Peyer's patch (tissue), 4 donors: ENCODE results near the gene ARMC12.
"Not testable (repeated sequence)": the region's sequence is repeated elsewhere in the genome, so short reads cannot be mapped to it uniquely, and the experiment has no call there.

ENCODE experiments used
- CTCF ChIP-seq, 6 experiments: fragments of 450-650 bp in 4 of 6; fragments of 200-600 bp in 2 of 6; sonication (generic) in 1 of 6; IDR thresholded peaks; one replicate each; pipeline ENCODE4 v1.5.1; 2017 to 2019; ENCODE audit warnings: antibody characterized with exemption in 6 of 6, mild to moderate bottlenecking in 3 of 6, moderate library complexity in 1 of 6
- POLR2A ChIP-seq, 2 donors: fragments of 450-650 bp; IDR thresholded peaks; one replicate each; pipeline ENCODE4 v1.5.1; 2017; ENCODE audit warnings: antibody characterized with exemption in 2 of 2, mild to moderate bottlenecking in 2 of 2, moderate library complexity in 2 of 2

- not testable (repeated sequence) for TF ChIP-seq CTCF, POLR2A (IDR thresholded peaks at IDR 0.05)
Measured at GRCh38 chr6:35734319-35734718, 2.5 kb upstream of the ARMC12 start.
